ENCODE data around the gene CRLF3. TPM values are rescaled to one million over a fixed set of nuclear protein-coding genes. Genes with fewer than 3 reads are reported as not detected.

CRLF3 gene
- total RNA-seq, 1 experiment from 2014 or later = 17.9 TPM

DNA sequence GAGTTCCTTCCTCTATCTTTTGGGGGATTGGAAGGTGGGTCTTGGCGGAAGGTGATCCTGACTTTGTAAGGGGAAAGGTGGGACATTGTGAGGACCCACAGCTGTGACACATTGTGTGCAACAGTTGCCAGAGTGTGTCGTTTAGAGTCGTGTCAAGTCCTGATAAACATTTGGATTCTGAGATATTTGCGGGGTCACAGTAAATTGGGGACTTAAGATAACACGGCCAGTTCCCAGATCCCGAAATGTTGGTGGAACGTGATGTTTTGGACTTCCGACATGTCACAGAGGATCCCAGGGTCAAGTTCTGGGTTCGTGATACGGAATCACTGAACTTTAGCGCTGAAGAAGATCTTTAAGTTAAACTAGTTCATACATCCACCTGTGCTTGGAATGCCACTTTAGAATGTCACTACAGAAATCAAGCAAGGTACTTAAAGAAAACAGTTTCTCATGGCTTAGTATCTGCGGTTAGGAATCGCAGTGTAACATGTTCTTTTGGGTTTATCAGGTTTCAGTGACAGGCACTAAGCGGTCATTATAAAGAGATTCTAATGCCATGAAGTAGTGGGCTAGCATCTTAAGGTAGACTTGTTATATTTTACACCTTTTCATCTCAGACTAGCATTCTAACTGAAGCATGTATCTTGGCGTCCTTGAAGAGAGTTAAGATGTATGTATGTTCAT, 8.1 kb upstream of the CRLF3 start:
- peaks cover 19% of the 10 kb centered on the region for H3K4me1 Mint-ChIP-seq
- TF ChIP-seq KAT7 (CRISPR knock-in tag; IDR thresholded peaks at IDR 0.05; ENCODE audit: borderline replicate concordance) (no peak), SMAD4 (CRISPR knock-in tag; IDR thresholded peaks at IDR 0.05) (no peak), MXD4 (CRISPR knock-in tag; IDR thresholded peaks at IDR 0.05; ENCODE audit: borderline replicate concordance) (no peak), OVOL2 (CRISPR knock-in tag; IDR thresholded peaks at IDR 0.05; ENCODE audit: borderline replicate concordance) (no peak), RORB (CRISPR knock-in tag; IDR thresholded peaks at IDR 0.05) (no peak), ZNF425 (CRISPR knock-in tag; conservative IDR thresholded peaks at IDR 0.05) (no peak), NFE2L1 (CRISPR knock-in tag; IDR thresholded peaks at IDR 0.05) (no peak), JAZF1 (CRISPR knock-in tag; IDR thresholded peaks at IDR 0.05) (no peak), ZNF138 (CRISPR knock-in tag; conservative IDR thresholded peaks at IDR 0.05) (no peak), SOX15 (CRISPR knock-in tag; IDR thresholded peaks at IDR 0.05) (no peak), ATF1 (CRISPR knock-in tag; IDR thresholded peaks at IDR 0.05) (no peak), ZSCAN18 (CRISPR knock-in tag; IDR thresholded peaks at IDR 0.05) (no peak), ELF4 (CRISPR knock-in tag; IDR thresholded peaks at IDR 0.05; ENCODE audit: low read depth) (no peak), PRRX2 (CRISPR knock-in tag; IDR thresholded peaks at IDR 0.05) (no peak), ZBTB21 (CRISPR knock-in tag; IDR thresholded peaks at IDR 0.05; ENCODE audit: borderline replicate concordance) (no peak)
- TF ChIP-seq, protein P1, sequence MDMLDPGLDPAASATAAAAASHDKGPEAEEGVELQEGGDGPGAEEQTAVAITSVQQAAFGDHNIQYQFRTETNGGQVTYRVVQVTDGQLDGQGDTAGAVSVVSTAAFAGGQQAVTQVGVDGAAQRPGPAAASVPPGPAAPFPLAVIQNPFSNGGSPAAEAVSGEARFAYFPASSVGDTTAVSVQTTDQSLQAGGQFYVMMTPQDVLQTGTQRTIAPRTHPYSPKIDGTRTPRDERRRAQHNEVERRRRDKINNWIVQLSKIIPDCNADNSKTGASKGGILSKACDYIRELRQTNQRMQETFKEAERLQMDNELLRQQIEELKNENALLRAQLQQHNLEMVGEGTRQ (CRISPR knock-in tag; IDR thresholded peaks at IDR 0.05) = no peak
- TF ChIP-seq, protein P2, sequence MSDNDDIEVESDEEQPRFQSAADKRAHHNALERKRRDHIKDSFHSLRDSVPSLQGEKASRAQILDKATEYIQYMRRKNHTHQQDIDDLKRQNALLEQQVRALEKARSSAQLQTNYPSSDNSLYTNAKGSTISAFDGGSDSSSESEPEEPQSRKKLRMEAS (CRISPR knock-in tag; IDR thresholded peaks at IDR 0.05) = no peak
- TF ChIP-seq, protein P3, sequence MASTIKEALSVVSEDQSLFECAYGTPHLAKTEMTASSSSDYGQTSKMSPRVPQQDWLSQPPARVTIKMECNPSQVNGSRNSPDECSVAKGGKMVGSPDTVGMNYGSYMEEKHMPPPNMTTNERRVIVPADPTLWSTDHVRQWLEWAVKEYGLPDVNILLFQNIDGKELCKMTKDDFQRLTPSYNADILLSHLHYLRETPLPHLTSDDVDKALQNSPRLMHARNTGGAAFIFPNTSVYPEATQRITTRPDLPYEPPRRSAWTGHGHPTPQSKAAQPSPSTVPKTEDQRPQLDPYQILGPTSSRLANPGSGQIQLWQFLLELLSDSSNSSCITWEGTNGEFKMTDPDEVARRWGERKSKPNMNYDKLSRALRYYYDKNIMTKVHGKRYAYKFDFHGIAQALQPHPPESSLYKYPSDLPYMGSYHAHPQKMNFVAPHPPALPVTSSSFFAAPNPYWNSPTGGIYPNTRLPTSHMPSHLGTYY (CRISPR knock-in tag; IDR thresholded peaks at IDR 0.05) = no peak
- TF ChIP-seq, protein P4, sequence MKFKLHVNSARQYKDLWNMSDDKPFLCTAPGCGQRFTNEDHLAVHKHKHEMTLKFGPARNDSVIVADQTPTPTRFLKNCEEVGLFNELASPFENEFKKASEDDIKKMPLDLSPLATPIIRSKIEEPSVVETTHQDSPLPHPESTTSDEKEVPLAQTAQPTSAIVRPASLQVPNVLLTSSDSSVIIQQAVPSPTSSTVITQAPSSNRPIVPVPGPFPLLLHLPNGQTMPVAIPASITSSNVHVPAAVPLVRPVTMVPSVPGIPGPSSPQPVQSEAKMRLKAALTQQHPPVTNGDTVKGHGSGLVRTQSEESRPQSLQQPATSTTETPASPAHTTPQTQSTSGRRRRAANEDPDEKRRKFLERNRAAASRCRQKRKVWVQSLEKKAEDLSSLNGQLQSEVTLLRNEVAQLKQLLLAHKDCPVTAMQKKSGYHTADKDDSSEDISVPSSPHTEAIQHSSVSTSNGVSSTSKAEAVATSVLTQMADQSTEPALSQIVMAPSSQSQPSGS (CRISPR knock-in tag; IDR thresholded peaks at IDR 0.05; ENCODE audit: borderline replicate concordance, low read depth) = no peak
- TF ChIP-seq, protein P5, sequence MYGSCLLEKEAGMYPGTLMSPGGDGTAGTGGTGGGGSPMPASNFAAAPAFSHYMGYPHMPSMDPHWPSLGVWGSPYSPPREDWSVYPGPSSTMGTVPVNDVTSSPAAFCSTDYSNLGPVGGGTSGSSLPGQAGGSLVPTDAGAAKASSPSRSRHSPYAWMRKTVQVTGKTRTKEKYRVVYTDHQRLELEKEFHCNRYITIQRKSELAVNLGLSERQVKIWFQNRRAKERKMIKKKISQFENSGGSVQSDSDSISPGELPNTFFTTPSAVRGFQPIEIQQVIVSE (CRISPR knock-in tag; IDR thresholded peaks at IDR 0.05; ENCODE audit: borderline replicate concordance) = no peak
- H3K27ac Mint-ChIP-seq = peak overlapping the region; percentile 86
- H3K27me3 Mint-ChIP-seq (ENCODE audit: low read depth) = no peaks in the 10 kb centered on the region; the same call in 1 of the 2 replicates
- peak overlapping the region; percentile 98 for H3K4me3 Mint-ChIP-seq
- H3K36me3 Mint-ChIP-seq = peaks cover 23% of the 10 kb centered on the region
- CTCF ChIA-PET = no interaction called here
- ATAC-seq (no peak), DNase-seq (ENCODE audit: low spot score) (no peak)
- H3K9me3 Mint-ChIP-seq = no peaks in the 10 kb centered on the region
- POLR2A ChIA-PET = no interaction called here

Measured in WTC11 (cell line).